CD14-positive monocyte (primary cell): Measurements from ENCODE around the gene LCN9. TPM values are rescaled to one million over a fixed set of nuclear protein-coding genes. Genes with fewer than 3 reads are reported as not detected.
"Not testable (repeated sequence)": the region's sequence is repeated elsewhere in the genome, so short reads cannot be mapped to it uniquely, and the experiment has no call there.

Source experiments
- DNase-seq, 3 donors: peaks; one replicate each; pipeline ENCODE4 v3.0.0-alpha.2; 2011 to 2022
- H2AFZ ChIP-seq: 2 replicates; pipeline ENCODE4 v1.6.0; 2012; ENCODE audit warnings: mild to moderate bottlenecking, low read depth, low read length, inconsistent platforms; ENCODE audit not compliant: insufficient read depth, poor library complexity, severe bottlenecking
- H3K27ac ChIP-seq, 2 donors: 1 replicate in 1 of 2; 2 replicates in 1 of 2; pipeline ENCODE4 v1.5.1; 2012 to 2013; ENCODE audit warnings: low read length in 2 of 2, control low read depth in 1 of 2, inconsistent platforms in 1 of 2, low read depth in 1 of 2, mild to moderate bottlenecking in 1 of 2
- H3K27me3 ChIP-seq, 2 donors: one replicate each; pipeline versions ENCODE4 v1.6.0 to v1.6.1; 2011 to 2013; ENCODE audit warnings: low read length in 2 of 2; ENCODE audit not compliant: control insufficient read depth in 2 of 2, insufficient read depth in 2 of 2
- H3K36me3 ChIP-seq, 2 donors: replicated peaks in 1 of 2; 1 replicate in 1 of 2; 2 replicates in 1 of 2; pipeline versions ENCODE4 v1.5.1 to v1.6.1; 2012 to 2013; ENCODE audit warnings: low read length in 2 of 2, control low read depth in 1 of 2, inconsistent platforms in 1 of 2, mild to moderate bottlenecking in 1 of 2; ENCODE audit not compliant: insufficient read depth in 2 of 2, control insufficient read depth in 1 of 2
- H3K4me1 ChIP-seq, 2 donors: 1 replicate in 1 of 2; 2 replicates in 1 of 2; pipeline versions ENCODE4 v1.5.1 to v1.6.1; 2012 to 2013; ENCODE audit warnings: low read length in 2 of 2, control low read depth in 1 of 2, inconsistent platforms in 1 of 2, mild to moderate bottlenecking in 1 of 2, moderate library complexity in 1 of 2; ENCODE audit not compliant: insufficient read depth in 2 of 2, control insufficient read depth in 1 of 2
- H3K4me2 ChIP-seq: replicated peaks from 2 replicates; pipeline ENCODE3; 2012; ENCODE audit warnings: low read length, moderate library complexity, mild to moderate bottlenecking; ENCODE audit not compliant: poor library complexity, severe bottlenecking; ENCODE audit errors: extremely low read depth
- H3K4me3 ChIP-seq, 3 experiments: fragments of 200-600 bp in 1 of 3; sonication (generic) in 1 of 3; replicated peaks in 1 of 3; 1 replicate in 2 of 3; 2 replicates in 1 of 3; pipeline ENCODE4 v1.5.1; 2011 to 2013; ENCODE audit warnings: low read length in 3 of 3, mild to moderate bottlenecking in 3 of 3, control low read depth in 2 of 3, low read depth in 2 of 3, inconsistent platforms in 1 of 3, moderate library complexity in 1 of 3
- H3K79me2 ChIP-seq: 2 replicates; pipeline ENCODE4 v1.6.0; 2012; ENCODE audit warnings: mild to moderate bottlenecking, control low read depth, inconsistent platforms, low read length, moderate library complexity; ENCODE audit not compliant: insufficient read depth
- H3K9ac ChIP-seq: 2 replicates; pipeline ENCODE4 v1.6.0; 2017; ENCODE audit warnings: low read length, mild to moderate bottlenecking; ENCODE audit not compliant: insufficient read depth, poor library complexity, severe bottlenecking
- H3K9me3 ChIP-seq, 2 donors: replicated peaks in 1 of 2; 1 replicate in 1 of 2; 2 replicates in 1 of 2; pipeline versions ENCODE4 v1.5.1 to v1.6.1; 2012 to 2013; ENCODE audit warnings: low read length in 2 of 2, control low read depth in 1 of 2; ENCODE audit not compliant: control insufficient read depth in 1 of 2, insufficient read depth in 1 of 2
- H4K20me1 ChIP-seq: 2 replicates; pipeline ENCODE4 v1.6.0; 2012; ENCODE audit warnings: mild to moderate bottlenecking, low read length, control low read depth, moderate library complexity; ENCODE audit not compliant: insufficient read depth
- H3K27ac Mint-ChIP-seq, 7 donors: one replicate each; pipeline ENCODE4 v1.8.0; 2020; ENCODE audit warnings: mild to moderate bottlenecking in 7 of 7, mixed read lengths in 7 of 7, moderate library complexity in 6 of 7, inconsistent platforms in 2 of 7
- H3K27me3 Mint-ChIP-seq, 3 donors: one replicate each; pipeline ENCODE4 v1.8.0; 2021 to 2022; ENCODE audit warnings: low read depth in 3 of 3, mild to moderate bottlenecking in 3 of 3, mixed read lengths in 3 of 3, moderate library complexity in 3 of 3, inconsistent platforms in 1 of 3
- H3K36me3 Mint-ChIP-seq, 2 donors: one replicate each; pipeline ENCODE4 v1.8.0; 2020; ENCODE audit warnings: mixed read lengths in 2 of 2, inconsistent platforms in 1 of 2, mild to moderate bottlenecking in 1 of 2
- H3K4me1 Mint-ChIP-seq: one replicate; pipeline ENCODE4 v1.8.0; 2020; ENCODE audit warnings: mild to moderate bottlenecking, mixed read lengths
- H3K4me3 Mint-ChIP-seq, 2 donors: one replicate each; pipeline ENCODE4 v1.8.0; 2020; ENCODE audit warnings: mild to moderate bottlenecking in 2 of 2, mixed read lengths in 2 of 2, moderate library complexity in 1 of 2
- H3K9me3 Mint-ChIP-seq, 7 donors: one replicate each; pipeline ENCODE4 v1.8.0; 2020 to 2022; ENCODE audit warnings: mixed read lengths in 7 of 7, mild to moderate bottlenecking in 6 of 7, moderate library complexity in 6 of 7, inconsistent platforms in 2 of 7
- WGBS: methylation state at CpG from one replicate; pipeline ENCODE4 v1.1.5; 2013; ENCODE audit warnings: missing lambda C conversion rate; ENCODE audit not compliant: insufficient coverage; 5-methylcytosine and 5-hydroxymethylcytosine counted together
- intact Hi-C, 2 donors: fragments of 100-400 bp; cut with micrococcal nuclease; formaldehyde crosslinking; loops; one replicate each; pipeline versions ENCODE4 v1.15.0 to v1.15.1; 2023
- polyA plus RNA-seq, 3 donors: library from polyadenylated mRNA; depleted of rRNA in 1 of 3; unstranded in 2 of 3; stranded (reverse) in 1 of 3; fragments of 300-500 nt in 2 of 3; fragments of >200 nt in 1 of 3; fragmentation: Illumina TruSeq in 2 of 3; gene quantifications; 1 replicate in 2 of 3; 2 replicates in 1 of 3; pipeline ENCODE4 v1.2.3, GENCODE V29; 2012 to 2021
- TF ChIP-seq, protein P1 (sequence below): fragments of 200-600 bp; IDR thresholded peaks from one replicate; pipeline ENCODE4 v1.8.0; 2022; ENCODE audit warnings: antibody characterized with exemption, mild to moderate bottlenecking

The LCN9 gene
- polyA plus RNA-seq, 3 donors = not detected

DNA sequence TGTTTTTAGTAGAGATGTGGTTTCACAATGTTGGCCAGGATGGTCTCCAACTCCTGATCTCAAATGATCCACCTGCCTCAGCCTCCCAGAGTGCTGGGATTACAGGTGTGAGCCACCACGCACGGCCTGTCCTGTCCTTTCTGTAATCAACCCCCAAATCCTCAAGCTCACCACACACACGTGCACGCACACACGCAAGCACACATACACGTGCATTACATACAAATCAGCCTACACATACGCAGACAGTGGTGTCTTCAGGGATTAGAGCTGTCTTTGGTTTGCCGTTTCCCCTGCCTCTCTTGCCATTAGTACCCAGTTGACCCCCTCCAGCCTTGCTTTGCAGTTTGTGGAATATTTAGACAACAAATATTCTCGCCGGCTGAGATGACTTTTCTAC is 30.3 kb upstream of the LCN9 start:
- intact Hi-C loops = no loop called here
- no peak overlapping the region for H3K4me2 ChIP-seq

DNA sequence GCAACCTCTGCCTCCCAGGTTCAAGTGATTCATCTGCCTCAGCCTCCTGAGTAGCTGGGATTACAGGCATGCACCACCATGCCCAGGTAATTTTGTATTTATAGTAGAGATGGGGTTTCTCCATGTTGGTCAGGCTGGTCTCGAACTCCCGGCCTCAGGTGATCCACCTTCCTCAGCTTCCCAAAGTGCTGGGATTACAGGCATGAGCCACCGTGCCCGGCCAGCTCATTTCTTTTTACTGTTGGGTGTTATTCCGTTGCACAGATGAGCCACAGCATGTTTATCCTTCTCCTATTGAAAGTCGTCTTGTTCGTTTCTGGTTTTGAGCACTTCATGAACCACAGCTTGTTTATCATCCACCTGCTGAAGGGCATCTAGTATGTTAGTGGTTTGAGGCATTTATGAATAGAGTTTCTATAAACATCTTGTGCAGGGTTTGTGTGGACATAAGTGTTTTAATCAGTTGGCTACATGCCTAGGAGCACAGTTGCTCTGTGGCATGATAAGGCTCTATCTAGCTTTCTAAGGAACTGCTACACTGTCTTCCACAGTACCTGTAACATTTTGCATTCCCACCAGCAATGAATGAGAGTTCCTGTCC is 26.1 kb upstream of the LCN9 start:
- WGBS = 92% methylated on average over 5 of the region's 7 CpGs
- H3K9me3 Mint-ChIP-seq = peaks cover 0 to 16% (median 7%) of the 10 kb centered on the region in 7 donors
- H3K36me3 ChIP-seq, H3K36me3 Mint-ChIP-seq, intact Hi-C loops, H3K79me2 ChIP-seq, H3K27me3 Mint-ChIP-seq, H3K4me3 ChIP-seq, DNase-seq, H3K27me3 ChIP-seq, H3K4me1 ChIP-seq, H3K4me3 Mint-ChIP-seq, H3K27ac ChIP-seq, H3K27ac Mint-ChIP-seq, H2AFZ ChIP-seq, H3K9me3 ChIP-seq, H3K4me2 ChIP-seq, H3K9ac ChIP-seq, H4K20me1 ChIP-seq, H3K4me1 Mint-ChIP-seq: not testable (repeated sequence)

More for the DNA sequence above, 30.3 kb upstream of the LCN9 start:
- Histone ChIP-seq H3K4me3 (no peak overlapping the region), H3K27ac (no peak overlapping the region), H3K36me3 (no peaks in the 10 kb centered on the region), H2AFZ (no peak overlapping the region), H3K27me3 (no peaks in the 10 kb centered on the region), H3K4me1 (no peaks in the 10 kb centered on the region), H4K20me1 (no peaks in the 10 kb centered on the region), H3K9ac (no peak overlapping the region), H3K79me2 (no peaks in the 10 kb centered on the region), H3K9me3 (no peaks in the 10 kb centered on the region)
- TF ChIP-seq, protein P1, sequence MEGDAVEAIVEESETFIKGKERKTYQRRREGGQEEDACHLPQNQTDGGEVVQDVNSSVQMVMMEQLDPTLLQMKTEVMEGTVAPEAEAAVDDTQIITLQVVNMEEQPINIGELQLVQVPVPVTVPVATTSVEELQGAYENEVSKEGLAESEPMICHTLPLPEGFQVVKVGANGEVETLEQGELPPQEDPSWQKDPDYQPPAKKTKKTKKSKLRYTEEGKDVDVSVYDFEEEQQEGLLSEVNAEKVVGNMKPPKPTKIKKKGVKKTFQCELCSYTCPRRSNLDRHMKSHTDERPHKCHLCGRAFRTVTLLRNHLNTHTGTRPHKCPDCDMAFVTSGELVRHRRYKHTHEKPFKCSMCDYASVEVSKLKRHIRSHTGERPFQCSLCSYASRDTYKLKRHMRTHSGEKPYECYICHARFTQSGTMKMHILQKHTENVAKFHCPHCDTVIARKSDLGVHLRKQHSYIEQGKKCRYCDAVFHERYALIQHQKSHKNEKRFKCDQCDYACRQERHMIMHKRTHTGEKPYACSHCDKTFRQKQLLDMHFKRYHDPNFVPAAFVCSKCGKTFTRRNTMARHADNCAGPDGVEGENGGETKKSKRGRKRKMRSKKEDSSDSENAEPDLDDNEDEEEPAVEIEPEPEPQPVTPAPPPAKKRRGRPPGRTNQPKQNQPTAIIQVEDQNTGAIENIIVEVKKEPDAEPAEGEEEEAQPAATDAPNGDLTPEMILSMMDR = no peak
- H3K4me1 Mint-ChIP-seq = no peaks in the 10 kb centered on the region
- no CpG with 5 or more reads among the region's 10 CpGs for WGBS
- H3K9me3 Mint-ChIP-seq = peaks cover 0 to 21% (median 5%) of the 10 kb centered on the region in 7 donors
- H3K4me3 Mint-ChIP-seq = no peak overlapping the region
- no peaks in the 10 kb centered on the region for H3K36me3 Mint-ChIP-seq
- DNase-seq = no peak
- H3K27me3 Mint-ChIP-seq = peaks cover 6 to 11% (median 6%) of the 10 kb centered on the region in 3 donors
- H3K27ac Mint-ChIP-seq = no peak overlapping the region
